Nephron progenitor cell (in vitro differentiated cells): ENCODE results near the gene ENC1.

Source experiments
- DNase-seq: peaks from one replicate; pipeline ENCODE4 v3.0.0; 2021
- H3K27ac Mint-ChIP-seq: 2 replicates; pipeline ENCODE4 v1.8.0; 2021; ENCODE audit warnings: mild to moderate bottlenecking, moderate library complexity, mixed read lengths
- H3K27me3 Mint-ChIP-seq: 2 replicates; pipeline ENCODE4 v1.8.0; 2021; ENCODE audit warnings: mild to moderate bottlenecking, low read depth, mixed read lengths; ENCODE audit not compliant: poor library complexity
- H3K36me3 Mint-ChIP-seq: 2 replicates; pipeline ENCODE4 v1.8.0; 2021; ENCODE audit warnings: low read depth, mixed read lengths
- H3K4me1 Mint-ChIP-seq: 2 replicates; pipeline ENCODE4 v1.8.0; 2021; ENCODE audit warnings: mixed read lengths
- H3K4me3 Mint-ChIP-seq: 2 replicates; pipeline ENCODE4 v1.8.0; 2021; ENCODE audit warnings: mild to moderate bottlenecking, moderate library complexity, mixed read lengths
- H3K9me3 Mint-ChIP-seq: 2 replicates; pipeline ENCODE4 v1.8.0; 2021; ENCODE audit warnings: mild to moderate bottlenecking, moderate library complexity, mixed read lengths
- CTCF ChIP-seq: fragments of 200-600 bp; sonication (generic); IDR thresholded peaks from 2 replicates; pipeline ENCODE4 v1.5.0; 2021; ENCODE audit warnings: antibody characterized with exemption

ENC1 gene

GRCh38 chr5:74603376-74603775, 37.2 kb downstream of the ENC1 start:
- DNase-seq: no peak
- Mint-ChIP-seq H3K27ac (no peak overlapping the region), H3K36me3 (peaks cover 13% of the 10 kb centered on the region)

GRCh38 chr5:74599148-74599547, 41.4 kb downstream of the ENC1 start:
- Mint-ChIP-seq H3K9me3 (peaks cover 28% of the 10 kb centered on the region), H3K36me3 (peaks cover 13% of the 10 kb centered on the region), H3K4me3 (no peak overlapping the region), H3K27me3 (peaks cover 4% of the 10 kb centered on the region), H3K4me1 (peaks cover 18% of the 10 kb centered on the region), H3K27ac (no peak overlapping the region)
- no peak for TF ChIP-seq CTCF
- no peak for DNase-seq

More at GRCh38 chr5:74603376-74603775, 37.2 kb downstream of the ENC1 start:
- Mint-ChIP-seq H3K27me3 (no peaks in the 10 kb centered on the region), H3K4me3 (no peak overlapping the region), H3K4me1 (peaks cover under 1% of the 10 kb centered on the region), H3K9me3 (peaks cover 34% of the 10 kb centered on the region)
- TF ChIP-seq CTCF: no peak

- no peak overlapping the region for H3K27ac Mint-ChIP-seq
- peaks cover 18% of the 10 kb centered on the region for H3K4me1 Mint-ChIP-seq
These were observed 41.8 kb downstream of the ENC1 start for GRCh38 chr5:74598731-74599130.

GRCh38 chr5:74596927-74597326, 43.6 kb downstream of the ENC1 start:
- no peak for TF ChIP-seq CTCF
- Mint-ChIP-seq H3K4me1 (peaks cover 18% of the 10 kb centered on the region), H3K27ac (no peak overlapping the region), H3K9me3 (peaks cover 6% of the 10 kb centered on the region), H3K36me3 (peaks cover 6% of the 10 kb centered on the region), H3K4me3 (no peak overlapping the region), H3K27me3 (peaks cover 4% of the 10 kb centered on the region)
- DNase-seq: no peak

More at GRCh38 chr5:74598731-74599130, 41.8 kb downstream of the ENC1 start:
- peaks cover 4% of the 10 kb centered on the region for H3K27me3 Mint-ChIP-seq
- no peak for TF ChIP-seq CTCF
- H3K4me3 Mint-ChIP-seq: no peak overlapping the region
- peaks cover 24% of the 10 kb centered on the region for H3K9me3 Mint-ChIP-seq
- no peak for DNase-seq
- peaks cover 13% of the 10 kb centered on the region for H3K36me3 Mint-ChIP-seq

- no peak for DNase-seq
- H3K27me3 Mint-ChIP-seq: peaks cover 4% of the 10 kb centered on the region
- H3K27ac Mint-ChIP-seq: no peak overlapping the region
- no peak for TF ChIP-seq CTCF
- H3K36me3 Mint-ChIP-seq: no peaks in the 10 kb centered on the region
- peaks cover 18% of the 10 kb centered on the region for H3K4me1 Mint-ChIP-seq
- no peaks in the 10 kb centered on the region for H3K9me3 Mint-ChIP-seq
- no peak overlapping the region for H3K4me3 Mint-ChIP-seq
These were observed 45.2 kb downstream of the ENC1 start for GRCh38 chr5:74595143-74595925.
